Mesenchymal stem cell (in vitro differentiated cells and primary cell): ENCODE results near the gene LRIG1.

Source experiments
- DNase-seq: peaks from one replicate; pipeline ENCODE4 v3.0.0-alpha.2; 2013
- H2AFZ ChIP-seq: one replicate; pipeline ENCODE4 v1.6.1; 2013; ENCODE audit warnings: low read depth, mild to moderate bottlenecking, control low read depth, inconsistent platforms, low read length, moderate library complexity
- H2AK5ac ChIP-seq: 2 replicates; pipeline ENCODE4 v1.6.1; 2013; ENCODE audit warnings: low read length, moderate library complexity, mild to moderate bottlenecking, inconsistent platforms; ENCODE audit not compliant: severe bottlenecking
- H2BK120ac ChIP-seq: one replicate; pipeline ENCODE4 v1.6.1; 2013; ENCODE audit warnings: low read depth, mild to moderate bottlenecking, inconsistent platforms, low read length, moderate library complexity
- H2BK12ac ChIP-seq, 2 experiments: one replicate each; pipeline ENCODE4 v1.6.1; 2013; ENCODE audit warnings: inconsistent platforms in 2 of 2, low read length in 2 of 2, mild to moderate bottlenecking in 2 of 2, moderate library complexity in 2 of 2, control low read depth in 1 of 2
- H2BK15ac ChIP-seq: one replicate; pipeline ENCODE4 v1.6.1; 2013; ENCODE audit warnings: mild to moderate bottlenecking, low read depth, inconsistent platforms; ENCODE audit not compliant: poor library complexity, severe bottlenecking
- H2BK5ac ChIP-seq: 2 replicates; pipeline ENCODE4 v1.6.1; 2013; ENCODE audit warnings: low read depth, mild to moderate bottlenecking, low read length, control low read depth, inconsistent platforms; ENCODE audit not compliant: poor library complexity, severe bottlenecking
- H3K14ac ChIP-seq, 2 experiments: one replicate each; pipeline ENCODE4 v1.6.1; 2013; ENCODE audit warnings: inconsistent platforms in 2 of 2, low read length in 2 of 2, control low read depth in 1 of 2, mild to moderate bottlenecking in 1 of 2, moderate library complexity in 1 of 2
- H3K18ac ChIP-seq, 2 experiments: one replicate each; pipeline ENCODE4 v1.6.1; 2013; ENCODE audit warnings: inconsistent platforms in 2 of 2, low read length in 2 of 2, control low read depth in 1 of 2, low read depth in 1 of 2, mild to moderate bottlenecking in 1 of 2
- H3K23ac ChIP-seq, 2 experiments: one replicate each; pipeline ENCODE4 v1.6.1; 2013; ENCODE audit warnings: inconsistent platforms in 2 of 2, low read length in 2 of 2, mild to moderate bottlenecking in 2 of 2, moderate library complexity in 2 of 2, control low read depth in 1 of 2
- H3K27ac ChIP-seq: 2 replicates; pipeline ENCODE4 v1.5.1; 2013; ENCODE audit warnings: mild to moderate bottlenecking, moderate library complexity, low read length, control low read depth, inconsistent platforms; ENCODE audit not compliant: poor library complexity, severe bottlenecking
- H3K27me3 ChIP-seq, 2 experiments: 2 replicates each; pipeline versions ENCODE4 v1.6.1 to v1.7.0; 2013; ENCODE audit warnings: low read length in 2 of 2, mild to moderate bottlenecking in 2 of 2, moderate library complexity in 2 of 2, control low read depth in 1 of 2, inconsistent platforms in 1 of 2; ENCODE audit not compliant: control insufficient read depth in 1 of 2, insufficient read depth in 1 of 2
- H3K36me3 ChIP-seq, 2 experiments: 2 replicates each; pipeline versions ENCODE4 v1.6.1 to v1.7.0; 2013; ENCODE audit warnings: low read length in 2 of 2, control low read depth in 1 of 2, inconsistent platforms in 1 of 2, low read depth in 1 of 2, mild to moderate bottlenecking in 1 of 2; ENCODE audit not compliant: insufficient read depth in 2 of 2, control insufficient read depth in 1 of 2
- H3K4ac ChIP-seq, 2 experiments: one replicate each; pipeline ENCODE4 v1.6.1; 2013; ENCODE audit warnings: inconsistent platforms in 2 of 2, low read length in 2 of 2, mild to moderate bottlenecking in 2 of 2, moderate library complexity in 2 of 2, control low read depth in 1 of 2, low read depth in 1 of 2
- H3K4me1 ChIP-seq: 2 replicates; pipeline ENCODE4 v1.6.1; 2013; ENCODE audit warnings: low read depth, low read length, control low read depth; ENCODE audit not compliant: control insufficient read depth, insufficient read depth
- H3K4me2 ChIP-seq: 2 replicates; pipeline ENCODE4 v1.6.1; 2013; ENCODE audit warnings: low read length, mild to moderate bottlenecking, inconsistent platforms; ENCODE audit not compliant: poor library complexity, severe bottlenecking
- H3K4me3 ChIP-seq, 2 experiments: 2 replicates each; pipeline versions ENCODE4 v1.5.1 to v1.7.0; 2013; ENCODE audit warnings: low read length in 2 of 2, mild to moderate bottlenecking in 2 of 2, control low read depth in 1 of 2, low read depth in 1 of 2; ENCODE audit not compliant: insufficient read depth in 1 of 2
- H3K79me1 ChIP-seq: replicated peaks from 2 replicates; pipeline ENCODE4 v1.6.1; 2013; ENCODE audit warnings: mild to moderate bottlenecking, control low read depth, low read length, inconsistent platforms; ENCODE audit not compliant: poor library complexity, severe bottlenecking
- H3K9ac ChIP-seq: 2 replicates; pipeline ENCODE4 v1.7.0; 2013; ENCODE audit warnings: mild to moderate bottlenecking, low read length, moderate library complexity
- H3K9me3 ChIP-seq: 2 replicates; pipeline ENCODE4 v1.7.0; 2013; ENCODE audit warnings: mild to moderate bottlenecking, low read length; ENCODE audit not compliant: control insufficient read depth
- H4K8ac ChIP-seq: one replicate; pipeline ENCODE4 v1.6.1; 2013; ENCODE audit warnings: inconsistent platforms, mild to moderate bottlenecking, low read length, moderate library complexity
- H4K91ac ChIP-seq: one replicate; pipeline ENCODE4 v1.6.1; 2013; ENCODE audit warnings: mild to moderate bottlenecking, low read length, inconsistent platforms
- WGBS: methylation state at CpG from one replicate; pipeline ENCODE4 v1.1.7; 2013; ENCODE audit warnings: mixed read lengths; 5-methylcytosine and 5-hydroxymethylcytosine counted together

LRIG1 gene

GRCh38 chr3:66371432-66371831 is 129.4 kb downstream of the LRIG1 start:
- Histone ChIP-seq H3K14ac (no peak overlapping the region), H3K4me1 (no peaks in the 10 kb centered on the region), H3K4me2 (no peak overlapping the region), H2BK15ac (no peak overlapping the region), H3K4me3 (no peak overlapping the region), H2BK120ac (no peak overlapping the region), H3K27ac (no peak overlapping the region), H3K79me1 (peaks cover 2% of the 10 kb centered on the region), H2BK5ac (no peak overlapping the region), H3K9me3 (no peaks in the 10 kb centered on the region), H3K9ac (no peak overlapping the region), H4K91ac (no peak overlapping the region), H3K36me3 (peaks cover 5 to 28% of the 10 kb centered on the region in 2 experiments), H4K8ac (no peak overlapping the region), H2AFZ (no peak overlapping the region), H2AK5ac (no peak overlapping the region), H3K27me3 (no peaks in the 10 kb centered on the region), H3K18ac (no peak overlapping the region), H2BK12ac (no peak overlapping the region), H3K23ac (no peak overlapping the region), H3K4ac (no peak overlapping the region)
- DNase-seq: no peak
- WGBS: 95% methylated on average over 7 of the region's 7 CpGs

- no peak overlapping the region for H3K4me3 ChIP-seq
- no peak overlapping the region for H3K27ac ChIP-seq
- H2BK120ac ChIP-seq: no peak overlapping the region
- H3K27me3 ChIP-seq: no peaks in the 10 kb centered on the region
- H3K4me2 ChIP-seq: no peak overlapping the region
- no peak overlapping the region for H3K23ac ChIP-seq
- peaks cover 5 to 23% of the 10 kb centered on the region in 2 experiments for H3K36me3 ChIP-seq
- H2AK5ac ChIP-seq: no peak overlapping the region
- 94% methylated on average over 7 of the region's 7 CpGs for WGBS
- peaks cover 2% of the 10 kb centered on the region for H3K79me1 ChIP-seq
- no peak overlapping the region for H2BK5ac ChIP-seq
- DNase-seq: no peak
- no peak overlapping the region for H3K9ac ChIP-seq
- no peak overlapping the region for H3K14ac ChIP-seq
- H3K18ac ChIP-seq: no peak overlapping the region
- H2AFZ ChIP-seq: no peak overlapping the region
- no peak overlapping the region for H4K8ac ChIP-seq
- H3K4me1 ChIP-seq: no peaks in the 10 kb centered on the region
- no peak overlapping the region for H2BK12ac ChIP-seq
- H3K9me3 ChIP-seq: no peaks in the 10 kb centered on the region
- no peak overlapping the region for H2BK15ac ChIP-seq
- no peak overlapping the region for H3K4ac ChIP-seq
- H4K91ac ChIP-seq: no peak overlapping the region
These were observed 130.6 kb downstream of the LRIG1 start for GRCh38 chr3:66370179-66370578.

GRCh38 chr3:66367979-66368378 is 132.8 kb downstream of the LRIG1 start:
- no peak overlapping the region for H3K18ac ChIP-seq
- no peak overlapping the region for H2BK120ac ChIP-seq
- no peak overlapping the region for H2AK5ac ChIP-seq
- H3K27ac ChIP-seq: no peak overlapping the region
- H3K27me3 ChIP-seq: no peaks in the 10 kb centered on the region
- H3K36me3 ChIP-seq: peaks cover 3 to 16% of the 10 kb centered on the region in 2 experiments
- H3K14ac ChIP-seq: no peak overlapping the region
- no peak overlapping the region for H2AFZ ChIP-seq
- no peak for DNase-seq
- no peak overlapping the region for H4K8ac ChIP-seq
- H4K91ac ChIP-seq: no peak overlapping the region
- H3K4ac ChIP-seq: no peak overlapping the region
- H3K4me3 ChIP-seq: no peak overlapping the region
- H3K4me2 ChIP-seq: no peak overlapping the region
- no peak overlapping the region for H3K23ac ChIP-seq
- no peak overlapping the region for H3K9ac ChIP-seq
- no peak overlapping the region for H2BK5ac ChIP-seq
- no peak overlapping the region for H2BK15ac ChIP-seq
- no peak overlapping the region for H2BK12ac ChIP-seq
- peaks cover 4% of the 10 kb centered on the region for H3K4me1 ChIP-seq
- H3K9me3 ChIP-seq: no peaks in the 10 kb centered on the region
- H3K79me1 ChIP-seq: peaks cover 1% of the 10 kb centered on the region
- WGBS: 100% methylated on average over 1 of the region's 3 CpGs

- Histone ChIP-seq H3K18ac (no peak overlapping the region), H3K4me1 (peaks cover 4% of the 10 kb centered on the region), H3K27me3 (no peaks in the 10 kb centered on the region), H2BK120ac (no peak overlapping the region), H3K9ac (no peak overlapping the region), H3K23ac (no peak overlapping the region), H3K9me3 (no peaks in the 10 kb centered on the region), H3K27ac (no peak overlapping the region), H2BK15ac (no peak overlapping the region), H3K36me3 (peaks cover 3 to 16% of the 10 kb centered on the region in 2 experiments), H3K14ac (no peak overlapping the region), H2AFZ (no peak overlapping the region), H3K4me2 (no peak overlapping the region), H4K8ac (no peak overlapping the region), H3K79me1 (no peaks in the 10 kb centered on the region), H4K91ac (no peak overlapping the region), H3K4ac (no peak overlapping the region), H3K4me3 (no peak overlapping the region), H2AK5ac (no peak overlapping the region), H2BK5ac (no peak overlapping the region), H2BK12ac (no peak overlapping the region)
- no peak for DNase-seq
- WGBS: 98% methylated on average over 7 of the region's 7 CpGs
These were observed 134.1 kb downstream of the LRIG1 start for GRCh38 chr3:66366747-66367146.
